Right ventricle myocardium inferior (tissue), 1 donor: ENCODE data around the gene POLE. TPM values are rescaled to one million over a fixed set of nuclear protein-coding genes. Genes with fewer than 3 reads are reported as not detected.

Experiments used
- ATAC-seq: fragments of 200-7000 bp; cut with Tn5 transposase; one replicate; pipeline ENCODE4 v1.9.1; 2020; ENCODE audit warnings: mild to moderate bottlenecking, moderate library complexity
- DNase-seq: peaks from one replicate; pipeline ENCODE4 v3.0.0; 2021; ENCODE audit errors: missing footprints
- intact Hi-C: fragments of 100-400 bp; cut with DNase I; formaldehyde crosslinking; loops from one replicate; pipeline ENCODE4 v1.11.0; 2022
- total RNA-seq: library from RNA; stranded (reverse); fragmentation: NEBNext Ultra II Directional; extraction: Animal tissue kit (Norgen Biotek cat#: 25700); gene quantifications from one replicate; pipeline ENCODE4 v1.2.1, GENCODE V29; 2021
- donor health status: DM: no; HTN: yes; CAD: no; lungs with severe emphysema.

The POLE gene
- total RNA-seq, 1 donor from 2014 or later = 12.1 TPM

DNA sequence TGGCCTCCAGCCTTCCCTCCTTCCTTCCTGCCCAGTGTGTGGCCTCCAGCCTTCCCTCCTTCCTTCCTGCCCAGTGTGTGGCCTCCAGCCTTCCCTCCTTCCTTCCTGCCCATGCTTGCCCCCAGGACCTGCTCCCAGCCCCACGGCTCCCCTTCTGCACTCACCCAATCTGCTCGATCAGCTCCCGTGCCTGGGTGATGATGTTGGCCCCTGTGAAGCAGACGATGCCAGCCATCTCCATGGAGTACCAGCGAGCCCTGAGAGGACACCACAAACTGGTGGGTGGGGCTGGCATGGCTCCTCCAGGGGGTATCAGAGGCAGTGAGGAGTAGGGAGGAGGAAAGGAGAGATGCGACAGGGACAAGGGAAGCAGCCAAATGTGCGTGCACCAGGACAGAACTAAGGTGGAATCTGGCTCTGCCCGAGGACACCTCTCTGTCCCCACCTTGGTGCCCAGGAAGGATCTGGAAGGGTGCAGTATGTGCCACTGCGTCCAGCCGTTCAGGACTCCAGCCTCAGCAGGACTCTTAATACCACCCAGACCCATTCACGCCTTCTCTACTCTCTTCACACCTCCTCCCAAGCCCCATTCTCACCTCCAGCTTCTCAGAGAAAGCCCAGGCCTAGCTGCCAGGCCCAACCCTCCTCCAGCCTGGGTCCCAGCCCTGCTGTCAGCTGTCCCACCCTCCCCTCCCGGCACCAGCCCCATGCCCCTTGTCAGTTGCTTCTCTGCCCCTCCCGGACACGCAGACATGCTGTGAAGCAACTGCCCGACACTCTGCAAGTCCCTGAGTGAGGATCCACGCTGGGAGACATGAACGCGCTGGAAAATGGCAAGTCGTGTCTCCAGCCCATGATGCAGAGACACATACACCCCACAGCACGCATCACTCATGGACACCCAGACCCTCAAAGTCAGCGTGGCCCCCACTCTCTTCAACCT, 22.7 kb downstream of the POLE start:
- no peak for ATAC-seq
- intact Hi-C loops = no loop called here
- DNase-seq = no peak

DNA sequence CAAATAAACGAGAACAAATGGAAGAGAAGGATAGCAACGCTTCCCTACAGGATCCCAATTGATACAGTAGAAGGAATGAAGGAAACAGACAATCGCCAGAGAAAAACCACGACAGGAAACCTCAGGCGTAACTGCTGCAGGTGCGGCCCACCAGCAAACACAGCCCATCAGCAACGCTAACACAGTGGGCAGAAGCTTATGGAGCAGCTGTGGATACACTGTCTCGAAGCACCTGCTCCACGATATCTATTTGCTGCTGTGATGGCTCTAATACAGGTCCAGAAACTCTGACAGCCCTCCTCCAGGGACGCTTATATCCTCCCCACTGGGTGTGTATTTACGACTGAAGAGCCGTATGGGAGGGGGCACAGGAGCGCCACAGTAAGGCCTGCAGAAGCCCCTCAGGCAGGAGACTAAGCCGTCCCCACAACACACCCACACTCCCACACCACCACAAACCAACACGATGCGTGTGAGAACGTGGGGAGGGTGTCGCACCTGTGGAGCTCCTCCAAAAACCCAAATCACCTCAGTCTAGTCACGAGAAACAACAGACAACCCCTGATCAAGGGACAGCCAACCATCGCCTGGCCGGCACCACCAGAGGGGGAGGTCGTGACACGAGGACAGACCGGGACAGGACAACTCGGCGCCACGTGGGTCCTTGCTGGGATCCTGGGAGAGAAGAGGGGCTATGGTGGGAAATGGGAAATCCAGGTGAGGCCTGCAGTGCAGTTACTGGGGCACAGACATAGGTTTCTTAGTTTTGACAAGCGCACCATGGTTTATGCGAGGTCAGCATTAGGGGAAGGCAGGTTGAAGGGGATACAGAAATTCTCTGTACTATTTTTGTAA, 24.0 kb downstream of the POLE start:
- ATAC-seq (no peak), DNase-seq (no peak)
- intact Hi-C loops = no loop called here

DNA sequence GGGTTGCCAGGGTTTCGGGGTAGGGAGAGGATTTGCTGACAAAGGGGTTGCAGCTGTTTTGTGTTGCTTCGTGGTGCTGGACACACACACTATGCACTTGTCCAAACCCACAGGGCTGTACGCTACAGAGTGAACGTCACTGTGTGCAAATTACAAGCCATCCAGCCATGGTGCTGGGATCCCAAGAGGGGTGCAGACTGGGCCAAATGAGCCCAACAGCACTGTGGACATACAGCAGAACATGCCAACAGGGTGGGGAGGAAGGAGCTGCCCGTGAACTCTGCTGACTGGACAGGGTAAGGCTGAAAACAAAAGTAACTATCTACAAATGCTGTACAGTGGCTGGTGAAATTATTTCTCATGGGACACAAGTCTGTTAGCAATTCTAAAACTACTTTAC, 25.2 kb downstream of the POLE start:
- no peak for DNase-seq
- intact Hi-C loops = no loop called here
- ATAC-seq = peak; percentile 61

DNA sequence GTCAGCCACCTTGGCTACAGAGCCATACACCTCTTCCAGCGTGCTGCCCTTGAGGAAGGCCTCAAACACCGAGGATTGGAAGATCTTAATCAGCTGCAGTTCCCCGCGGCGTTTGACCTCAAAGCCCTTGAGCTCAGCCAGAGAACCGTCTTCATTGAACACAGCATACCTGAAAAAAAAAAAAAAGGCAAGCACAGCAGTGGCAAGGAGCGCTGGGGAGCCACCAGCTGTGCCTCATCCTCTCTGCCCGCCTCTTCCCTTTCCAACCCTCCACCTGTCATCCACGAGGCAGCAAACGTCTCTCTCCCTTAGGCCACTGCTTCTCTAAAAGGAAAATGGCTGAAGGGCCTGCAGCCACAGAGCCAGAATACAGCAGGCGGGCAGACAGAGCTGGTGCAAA, 26.1 kb downstream of the POLE start:
- DNase-seq (no peak), ATAC-seq (no peak)
- intact Hi-C loops = no loop called here

DNA sequence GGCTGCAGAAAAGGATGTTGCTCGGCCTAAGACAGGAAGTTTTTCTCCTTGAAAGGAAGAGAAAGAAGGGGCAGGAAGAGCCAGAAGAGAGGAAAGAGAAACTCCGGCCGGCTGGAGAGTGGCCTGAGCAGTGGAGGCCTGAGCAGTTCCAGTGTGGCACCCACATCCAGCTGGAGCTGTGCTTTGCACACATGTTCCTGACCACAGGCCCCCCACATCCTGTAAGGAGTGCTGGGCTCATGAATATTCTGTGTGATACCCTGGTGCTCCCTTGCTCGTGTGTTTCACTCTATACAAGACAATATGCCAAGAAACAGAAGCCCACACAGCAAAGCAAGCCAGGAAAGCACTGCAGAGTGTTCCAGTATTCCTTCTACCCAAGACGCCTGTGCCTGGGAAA, 27.1 kb downstream of the POLE start:
- no peak for DNase-seq
- ATAC-seq = no peak
- intact Hi-C loops = no loop called here

DNA sequence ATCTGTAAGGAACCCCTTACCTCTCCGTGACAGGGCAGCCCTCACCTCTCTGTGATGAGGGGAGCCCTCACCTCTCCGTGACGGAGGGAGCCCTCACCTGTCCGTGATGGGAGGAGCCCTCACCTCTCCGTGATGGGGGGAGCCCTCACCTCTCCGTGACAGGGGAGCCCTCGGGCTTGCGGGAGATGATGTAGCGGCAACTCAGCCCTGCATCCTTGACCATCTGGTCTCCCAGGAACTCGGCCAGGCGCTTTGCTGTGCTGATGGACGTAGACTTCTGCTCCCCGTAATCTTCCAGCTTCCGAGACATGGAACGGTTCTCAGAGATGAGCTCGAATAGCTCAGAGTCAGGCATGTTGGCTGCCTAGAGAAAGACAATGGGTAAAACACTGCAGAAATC, 28.0 kb downstream of the POLE start:
- intact Hi-C loops = no loop called here
- DNase-seq (no peak), ATAC-seq (no peak)

DNA sequence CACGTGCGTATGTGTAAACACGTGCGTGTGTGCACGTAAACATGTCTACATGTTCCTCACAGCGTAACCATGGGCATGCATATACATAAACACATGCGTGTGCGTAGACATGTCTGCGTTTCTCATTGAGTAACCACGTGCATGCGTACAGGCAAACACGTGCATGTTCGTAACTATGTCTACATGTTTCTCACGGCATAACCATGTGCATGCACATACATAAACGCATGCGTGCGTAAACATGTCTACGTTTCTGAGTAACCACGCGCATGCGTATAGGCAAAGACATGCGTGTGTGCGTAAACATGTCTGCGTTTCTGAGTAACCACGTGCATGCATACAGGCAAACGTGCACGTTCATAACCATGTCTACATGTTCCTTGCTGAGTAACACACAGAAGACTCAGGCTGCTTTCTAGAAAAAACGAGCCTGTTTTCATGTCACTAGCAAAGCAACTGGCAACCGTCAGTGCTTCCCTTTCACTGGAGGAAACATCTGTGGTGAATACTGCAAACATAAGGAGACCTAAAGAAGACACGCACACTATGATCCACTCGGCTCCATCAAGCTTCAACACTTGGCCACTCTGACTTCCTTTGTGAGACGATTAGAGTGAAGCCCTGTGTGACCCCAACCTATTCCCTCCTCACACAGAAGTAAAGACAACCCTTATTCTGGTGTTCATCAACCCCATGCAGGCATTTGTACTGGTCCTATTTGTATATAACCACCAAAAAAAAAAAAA, 28.8 kb downstream of the POLE start:
- no peak for DNase-seq
- ATAC-seq = no peak
- intact Hi-C loops = no loop called here

DNA sequence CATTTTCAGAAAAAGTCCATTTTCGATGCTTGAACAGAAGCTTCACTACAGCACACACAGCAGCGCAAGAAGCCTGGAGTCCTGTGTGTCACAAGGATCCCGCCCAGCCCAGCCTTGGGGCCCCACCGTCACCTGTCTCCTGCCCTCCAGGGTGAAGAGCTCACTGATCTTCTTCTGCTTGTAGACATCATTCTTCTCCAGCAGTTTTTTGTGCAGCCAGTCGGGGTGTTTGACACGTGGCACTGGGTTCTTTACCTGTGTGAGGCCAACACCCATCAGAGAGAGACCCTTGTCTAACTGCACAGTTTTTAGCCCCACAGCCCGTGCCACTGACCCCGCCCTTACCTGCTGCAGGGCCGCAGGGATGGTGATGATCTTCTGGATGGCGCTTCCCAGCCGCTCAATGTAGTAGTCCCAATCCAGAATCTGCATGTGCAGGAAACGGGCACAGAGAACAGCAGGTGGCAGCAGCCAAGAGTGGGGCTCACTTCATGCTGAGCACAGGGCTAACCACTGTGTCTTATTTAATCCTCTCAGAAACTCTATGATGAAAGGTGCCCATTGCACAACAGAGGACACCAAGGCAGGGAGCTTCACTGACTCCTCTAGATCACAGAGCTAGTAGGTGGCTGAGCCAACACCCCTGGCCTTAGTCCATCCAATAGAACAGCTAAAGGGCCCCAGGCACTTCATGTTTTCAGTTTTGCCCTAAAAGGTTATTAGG, 30.0 kb downstream of the POLE start:
- intact Hi-C loops = no loop called here
- ATAC-seq = no peak
- no peak for DNase-seq

DNA sequence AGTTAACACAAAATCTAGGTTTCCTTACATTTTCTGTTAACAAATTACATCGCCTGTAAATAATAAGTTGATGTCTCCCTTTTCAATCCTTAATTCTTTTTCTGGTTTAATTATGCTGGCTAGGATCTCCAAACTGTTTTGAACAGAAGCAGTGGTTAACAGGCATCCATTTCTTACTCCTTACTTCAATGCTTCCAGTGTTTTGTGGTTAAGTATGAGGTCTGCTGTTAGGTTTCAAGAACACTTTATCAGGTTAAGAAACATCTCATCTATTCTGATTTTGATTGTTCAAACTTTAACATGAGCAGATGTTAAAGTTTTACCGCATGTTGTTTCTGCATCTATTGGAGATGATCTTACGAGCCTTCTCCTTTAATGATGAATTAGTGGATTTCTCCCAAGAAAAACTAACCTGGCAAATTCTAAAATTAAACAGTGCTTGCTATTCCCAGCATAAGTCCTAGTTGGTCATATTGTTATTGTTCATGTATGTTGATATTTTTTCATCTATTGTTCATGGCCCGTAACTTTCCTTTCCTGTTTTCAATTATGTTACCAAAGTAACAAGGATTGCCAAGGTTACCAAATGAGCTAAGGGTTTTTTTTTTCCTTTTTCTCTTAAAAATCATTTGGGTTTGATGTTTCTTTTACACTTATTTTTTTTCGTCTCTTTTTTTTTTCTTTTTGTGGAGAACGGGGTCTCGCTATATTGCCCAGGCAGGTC, 33.4 kb downstream of the POLE start:
- DNase-seq = no peak
- ATAC-seq = no peak
- intact Hi-C loops = no loop called here

DNA sequence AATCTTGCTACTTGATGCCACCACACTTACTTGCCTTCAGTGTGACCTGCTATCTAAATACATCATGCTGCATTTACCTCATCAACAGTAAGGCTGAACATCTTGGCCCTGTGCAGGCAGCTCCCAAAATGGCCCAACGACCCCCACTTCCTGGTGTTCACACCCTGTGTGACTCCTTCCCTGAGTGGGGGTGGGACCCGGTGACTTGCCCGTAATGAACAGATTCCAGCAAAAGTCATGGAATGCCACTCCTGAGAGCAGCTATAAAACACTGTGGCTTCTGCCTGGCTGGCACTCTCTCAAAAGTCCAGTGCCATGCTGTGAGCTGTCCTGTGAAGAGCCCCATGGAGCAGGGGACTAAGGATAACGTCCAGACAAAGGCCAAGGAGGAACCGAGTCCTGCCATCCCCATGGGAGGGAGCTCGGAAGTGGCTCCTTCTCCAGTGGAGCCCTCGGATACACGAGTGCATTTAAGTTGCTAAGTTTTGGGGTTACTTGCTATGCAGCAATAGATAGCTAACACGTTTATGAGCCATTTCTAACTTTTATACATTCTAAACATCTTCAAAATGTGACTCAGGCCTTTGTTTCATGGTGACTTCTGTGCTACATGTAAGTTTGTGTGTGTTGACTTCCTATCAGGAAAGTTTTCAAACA, 35.6 kb downstream of the POLE start:
- intact Hi-C loops = no loop called here
- no peak for DNase-seq
- no peak for ATAC-seq

DNA sequence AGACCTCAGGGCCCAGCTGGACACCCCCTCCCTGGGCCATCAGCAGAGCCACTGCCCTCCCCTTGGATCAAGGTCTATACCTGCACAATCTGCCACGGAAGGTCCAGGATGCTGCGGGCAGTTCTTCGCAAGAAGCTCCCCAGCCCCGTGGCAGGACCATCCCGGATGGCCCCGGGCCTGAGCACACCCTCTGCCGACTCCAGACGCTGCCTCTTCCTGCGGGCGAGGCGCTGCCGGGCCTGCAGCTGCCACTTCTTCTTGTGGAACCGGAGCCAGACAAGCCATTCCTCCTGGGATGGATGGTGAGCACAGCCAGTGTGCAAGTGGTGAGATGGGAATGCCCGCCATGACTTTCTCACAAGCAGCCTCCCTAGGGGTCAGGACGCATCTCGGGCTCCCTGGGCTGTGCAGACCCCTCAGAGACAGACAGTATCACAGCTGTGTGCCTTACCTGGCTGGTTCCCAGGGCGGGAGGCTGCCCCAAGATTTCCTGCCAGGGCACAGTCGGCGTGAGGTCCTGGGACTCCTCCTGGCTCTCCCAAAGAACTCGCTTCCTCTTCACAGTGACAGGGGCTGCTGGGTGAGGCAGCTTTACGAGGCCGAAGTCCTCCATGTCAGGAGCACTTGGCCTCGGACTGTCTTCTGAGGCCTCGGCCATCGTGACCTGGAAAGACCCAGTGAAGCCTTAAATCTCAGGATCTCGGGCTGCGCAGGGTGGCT, 37.8 kb downstream of the POLE start:
- intact Hi-C loops = no loop called here
- DNase-seq = no peak
- ATAC-seq = no peak

DNA sequence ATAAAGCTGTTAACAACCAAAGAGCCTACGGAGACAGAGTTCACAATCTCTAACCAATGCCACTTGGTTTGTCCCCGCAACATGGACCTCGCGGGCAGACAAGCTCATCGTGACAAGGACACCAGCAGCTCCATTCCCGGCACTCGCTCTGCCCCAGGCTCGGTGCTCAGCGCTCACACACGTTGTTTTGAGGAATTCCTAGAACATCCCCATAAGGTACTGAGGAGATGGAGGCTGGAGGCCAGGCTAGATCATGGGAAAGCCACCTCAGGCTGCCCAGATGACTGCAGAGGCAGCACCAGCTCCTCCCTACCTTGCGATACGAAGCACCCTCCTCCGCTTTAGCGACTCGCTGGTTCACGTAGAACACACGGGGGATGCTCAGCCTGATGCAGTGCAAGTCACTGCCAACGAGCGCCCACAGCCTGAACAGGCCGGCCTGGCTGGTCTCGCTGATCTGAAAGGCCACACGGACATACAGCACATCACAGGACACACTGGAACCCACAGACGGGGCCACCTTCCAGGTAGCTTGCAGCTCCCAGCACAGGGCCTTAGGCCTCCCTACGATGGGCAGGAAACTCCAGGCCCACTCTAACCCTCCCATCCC, 38.4 kb downstream of the POLE start:
- DNase-seq (no peak), ATAC-seq (no peak)
- intact Hi-C loops = no loop called here

DNA sequence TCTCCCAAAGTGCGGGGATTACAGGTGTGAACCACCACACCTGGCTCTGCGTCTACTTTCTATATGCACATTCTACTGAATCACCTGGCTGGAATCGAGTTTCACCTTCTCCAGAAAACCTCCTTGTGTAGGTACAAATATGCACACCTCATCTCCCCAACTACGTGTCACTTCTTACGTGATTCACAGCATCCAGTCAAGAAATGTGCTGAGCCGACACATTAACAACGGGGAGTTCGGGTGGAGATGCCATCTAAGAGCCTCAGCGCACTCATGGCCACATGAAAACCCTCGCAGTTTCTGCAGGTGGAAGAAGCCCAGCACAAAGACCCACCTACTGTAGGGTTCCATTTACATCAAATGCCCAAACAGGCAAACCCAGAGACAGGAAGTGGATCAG, 39.3 kb downstream of the POLE start:
- DNase-seq (no peak), ATAC-seq (no peak)
- intact Hi-C loops = no loop called here

DNA sequence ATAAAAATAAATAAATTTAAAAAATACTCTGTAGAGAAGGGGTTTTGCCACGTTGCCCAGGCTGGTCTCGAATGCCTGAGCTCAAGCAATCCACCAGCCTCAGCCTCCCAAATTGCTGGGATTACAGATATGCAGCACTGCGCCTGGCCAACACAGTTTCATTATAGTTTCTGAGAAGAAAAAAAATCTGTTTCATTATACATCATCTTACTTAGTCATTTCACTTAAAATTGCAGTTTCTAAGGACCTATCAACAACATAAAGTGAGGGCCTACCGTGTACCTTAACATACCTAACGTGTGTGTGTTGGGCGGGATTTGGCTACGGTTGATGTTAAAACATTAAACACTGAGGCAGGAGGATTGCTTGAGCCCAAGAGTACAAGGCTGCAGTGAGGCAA, 40.3 kb downstream of the POLE start:
- ATAC-seq = no peak
- DNase-seq = no peak

DNA sequence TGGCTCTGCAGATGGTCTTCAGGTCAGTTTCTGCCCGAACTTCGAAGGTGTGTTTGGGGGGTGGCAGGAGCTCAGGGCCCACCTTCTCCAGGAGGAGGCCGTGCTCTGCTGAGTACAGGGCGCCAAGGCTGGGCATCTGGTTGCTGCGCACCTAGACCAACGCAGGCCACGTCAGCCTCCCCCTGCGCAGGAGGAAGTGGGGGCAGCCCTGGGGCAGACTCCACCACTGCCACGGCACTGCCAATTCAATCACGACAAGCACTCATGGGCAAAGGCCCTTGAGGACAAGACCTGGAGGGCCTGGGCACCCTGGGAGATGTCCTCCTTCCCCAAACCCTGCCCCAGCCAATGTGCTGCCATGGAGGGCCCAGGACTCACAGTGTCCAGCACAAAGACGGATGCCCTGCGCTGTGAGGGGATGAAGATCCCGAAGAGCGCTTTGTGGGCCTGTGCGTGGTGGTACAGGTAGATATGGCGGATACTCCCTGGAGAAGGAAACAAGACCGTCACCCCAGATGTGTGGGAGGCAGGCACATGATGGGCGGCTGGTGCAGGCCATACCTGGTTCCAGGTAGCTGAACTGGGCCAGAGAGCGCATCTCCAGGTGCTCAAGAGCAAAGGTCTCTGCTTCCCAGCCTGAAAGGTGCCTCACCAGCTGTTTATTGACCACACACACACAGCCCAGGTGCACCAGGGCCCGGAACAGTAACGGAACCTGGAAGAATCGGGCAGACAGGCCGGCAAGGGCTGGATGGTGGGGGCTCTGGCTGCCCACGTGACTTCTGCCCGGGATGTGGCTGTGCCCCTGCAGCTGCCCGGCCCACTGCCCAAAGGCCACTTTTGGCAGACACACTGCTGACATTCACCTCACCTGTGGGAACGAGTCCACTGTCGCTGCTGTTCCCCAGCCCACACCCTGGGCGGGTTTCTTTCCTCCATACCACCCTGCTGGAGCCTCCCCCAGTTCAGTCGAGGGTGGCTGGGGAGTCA, 44.0 kb downstream of the POLE start:
- ATAC-seq (no peak), DNase-seq (no peak)
- intact Hi-C loops = no loop called here

More for the DNA sequence above, 40.3 kb downstream of the POLE start:
- intact Hi-C loops = no loop called here
